ENCODE measurements around the gene RPS6KA4. TPM values are rescaled to one million over a fixed set of nuclear protein-coding genes. Genes with fewer than 3 reads are reported as not detected.

Gene RPS6KA4
- polyA plus RNA-seq, 1 donor (not counting 4 experiments of a cell fraction or from before 2014, with no cell fraction given): 52.4 TPM

DNA sequence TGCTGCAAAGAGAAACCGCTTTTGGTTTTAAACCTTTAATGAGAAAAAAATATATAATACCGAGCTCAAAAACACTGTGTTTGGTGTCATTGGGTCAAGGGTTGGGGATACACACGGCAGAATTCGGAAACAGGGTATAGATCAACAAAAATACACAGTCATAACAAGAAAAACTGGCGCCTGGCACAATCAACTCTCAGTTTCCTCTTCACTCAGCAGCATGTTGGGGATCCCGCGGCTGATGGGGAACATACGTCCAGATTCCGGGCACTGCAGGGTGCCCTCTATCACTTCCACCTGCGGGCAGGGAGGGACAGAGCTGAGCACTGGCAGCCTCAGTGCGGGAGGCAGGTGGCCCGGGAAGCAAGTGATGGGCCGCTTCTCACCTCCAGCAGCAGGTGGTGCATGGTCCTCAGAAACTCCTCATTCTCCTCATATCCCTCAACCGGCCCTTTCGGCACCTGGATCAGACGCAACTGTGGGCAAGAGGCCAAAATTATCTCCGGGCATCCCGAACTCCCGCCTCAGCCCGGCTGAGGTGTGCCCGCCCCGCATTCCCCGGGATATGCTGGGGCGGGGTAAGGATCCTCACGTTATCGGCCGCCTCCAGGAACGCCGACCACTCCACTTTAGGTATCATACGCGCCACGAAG lies 42.2 kb upstream of the RPS6KA4 start:
- peak overlapping the region; percentile 64 for H3K4me2 ChIP-seq (ENCODE audit: control insufficient read depth, extremely low read depth, insufficient read depth, low read depth, low read length)
- H3K9me1 ChIP-seq (ENCODE audit: control insufficient read depth, extremely low read depth, insufficient read depth, low read length): no peaks in the 10 kb centered on the region
- no peak for TF ChIP-seq EZH2 (IDR thresholded peaks at IDR 0.05; ENCODE audit: low read length)
- TF ChIP-seq, protein P1, sequence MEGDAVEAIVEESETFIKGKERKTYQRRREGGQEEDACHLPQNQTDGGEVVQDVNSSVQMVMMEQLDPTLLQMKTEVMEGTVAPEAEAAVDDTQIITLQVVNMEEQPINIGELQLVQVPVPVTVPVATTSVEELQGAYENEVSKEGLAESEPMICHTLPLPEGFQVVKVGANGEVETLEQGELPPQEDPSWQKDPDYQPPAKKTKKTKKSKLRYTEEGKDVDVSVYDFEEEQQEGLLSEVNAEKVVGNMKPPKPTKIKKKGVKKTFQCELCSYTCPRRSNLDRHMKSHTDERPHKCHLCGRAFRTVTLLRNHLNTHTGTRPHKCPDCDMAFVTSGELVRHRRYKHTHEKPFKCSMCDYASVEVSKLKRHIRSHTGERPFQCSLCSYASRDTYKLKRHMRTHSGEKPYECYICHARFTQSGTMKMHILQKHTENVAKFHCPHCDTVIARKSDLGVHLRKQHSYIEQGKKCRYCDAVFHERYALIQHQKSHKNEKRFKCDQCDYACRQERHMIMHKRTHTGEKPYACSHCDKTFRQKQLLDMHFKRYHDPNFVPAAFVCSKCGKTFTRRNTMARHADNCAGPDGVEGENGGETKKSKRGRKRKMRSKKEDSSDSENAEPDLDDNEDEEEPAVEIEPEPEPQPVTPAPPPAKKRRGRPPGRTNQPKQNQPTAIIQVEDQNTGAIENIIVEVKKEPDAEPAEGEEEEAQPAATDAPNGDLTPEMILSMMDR (optimal IDR thresholded peaks at IDR 0.05 in 1 of 3, IDR thresholded peaks at IDR 0.05 in 1 of 3, conservative IDR thresholded peaks at IDR 0.05 in 1 of 3; ENCODE audit: extremely low read depth in 1 of 3, insufficient read depth in 2 of 3, low read length in 3 of 3): peak; percentile 43 to 46 (median 45)
- peaks cover 22 to 35% of the 10 kb centered on the region in 2 experiments for H3K36me3 ChIP-seq (ENCODE audit: control insufficient read depth in 2 of 2, extremely low read depth in 1 of 2, insufficient read depth in 2 of 2, low read length in 2 of 2)
- H2AFZ ChIP-seq (ENCODE audit: control insufficient read depth, low read length): no peak overlapping the region
- H3K9ac ChIP-seq (ENCODE audit: control insufficient read depth, extremely low read depth, insufficient read depth, low read length): peak overlapping the region; percentile 90
- H3K4me3 ChIP-seq (ENCODE audit: control insufficient read depth in 2 of 3, extremely low read depth in 1 of 3, insufficient read depth in 2 of 3, low read depth in 1 of 3, low read length in 3 of 3): peak overlapping the region; percentile 56 to 73 (median 72)
- FAIRE-seq: no peak
- H3K4me1 ChIP-seq (ENCODE audit: control insufficient read depth, extremely low read depth, insufficient read depth, low read length): peaks cover 45% of the 10 kb centered on the region
- dilution Hi-C loops (cut with MboI; ENCODE audit: extremely low pct_ligation_motif_present, low sequenced_read_pairs): no loop called here
- H3K27me3 ChIP-seq (ENCODE audit: control insufficient read depth, extremely low read depth, insufficient read depth, low read length): no peaks in the 10 kb centered on the region
- H3K9me3 ChIP-seq (ENCODE audit: control insufficient read depth, low read depth, low read length): no peaks in the 10 kb centered on the region
- peak overlapping the region; percentile 81 for H3K27ac ChIP-seq (ENCODE audit: control insufficient read depth, insufficient read depth, low read length)
- peaks cover 32% of the 10 kb centered on the region for H3K79me2 ChIP-seq (ENCODE audit: control insufficient read depth, insufficient read depth, low read length)
- no peak for DNase-seq (ENCODE audit: low read depth, low spot score)
- H4K20me1 ChIP-seq (ENCODE audit: control insufficient read depth, extremely low read depth, insufficient read depth, low read length): no peaks in the 10 kb centered on the region

DNA sequence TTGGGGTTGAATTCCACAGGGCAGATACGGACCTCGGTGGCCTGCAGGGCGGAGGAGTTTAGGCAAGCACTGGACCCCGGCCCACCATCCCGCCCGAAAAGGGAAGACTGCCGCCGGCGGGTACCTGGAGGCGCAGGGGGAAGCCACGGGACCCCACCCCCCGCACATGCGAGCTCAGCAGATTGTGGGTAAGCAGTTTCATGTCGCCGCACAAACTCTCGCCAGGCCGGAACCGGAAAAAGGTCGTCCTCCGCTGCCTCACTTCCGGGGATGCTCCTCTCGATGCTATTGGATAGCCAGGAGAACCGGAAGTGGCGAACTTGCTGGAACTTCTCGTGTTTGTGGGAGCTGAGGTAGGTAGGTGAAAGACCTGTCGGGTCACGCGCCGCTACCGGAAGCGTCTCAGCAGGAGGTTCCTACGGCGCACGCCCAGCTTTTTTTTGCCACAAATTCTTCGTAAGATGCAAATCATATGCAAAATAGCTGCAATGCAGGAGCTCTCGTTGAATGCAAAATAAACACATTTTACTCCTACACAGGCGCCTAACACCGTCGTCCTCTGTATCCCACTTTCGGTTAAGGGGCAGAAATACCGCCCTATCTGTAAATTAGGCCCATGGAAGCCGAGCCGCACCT lies 41.5 kb upstream of the RPS6KA4 start, which contains the start of gene TRMT112:
Gene TRMT112 (minus strand): TSS at position 235 of the 636 bp plus-strand sequence. CDS start 33 bp downstream, at position 202.
- Histone ChIP-seq H3K9me3 (ENCODE audit: control insufficient read depth, low read depth, low read length) (no peaks in the 10 kb centered on the region), H3K4me3 (ENCODE audit: control insufficient read depth in 2 of 3, extremely low read depth in 1 of 3, insufficient read depth in 2 of 3, low read depth in 1 of 3, low read length in 3 of 3) (peak within 1 kb of the TSS; percentile 56 to 83 (median 72)), H3K4me2 (ENCODE audit: control insufficient read depth, extremely low read depth, insufficient read depth, low read depth, low read length) (peak within 1 kb of the TSS; percentile 64), H3K9me1 (ENCODE audit: control insufficient read depth, extremely low read depth, insufficient read depth, low read length) (peaks cover 2% of the 10 kb centered on the region), H2AFZ (ENCODE audit: control insufficient read depth, low read length) (peak within 1 kb of the TSS; percentile 23), H3K27ac (ENCODE audit: control insufficient read depth, insufficient read depth, low read length) (peak within 1 kb of the TSS; percentile 81), H4K20me1 (ENCODE audit: control insufficient read depth, extremely low read depth, insufficient read depth, low read length) (no peaks in the 10 kb centered on the region), H3K4me1 (ENCODE audit: control insufficient read depth, extremely low read depth, insufficient read depth, low read length) (peaks cover 49% of the 10 kb centered on the region), H3K9ac (ENCODE audit: control insufficient read depth, extremely low read depth, insufficient read depth, low read length) (peak within 1 kb of the TSS; percentile 90), H3K36me3 (ENCODE audit: control insufficient read depth in 2 of 2, extremely low read depth in 1 of 2, insufficient read depth in 2 of 2, low read length in 2 of 2) (peaks cover 24 to 41% of the 10 kb centered on the region in 2 experiments), H3K79me2 (ENCODE audit: control insufficient read depth, insufficient read depth, low read length) (peaks cover 32% of the 10 kb centered on the region), H3K27me3 (ENCODE audit: control insufficient read depth, extremely low read depth, insufficient read depth, low read length) (no peaks in the 10 kb centered on the region)
- TF ChIP-seq, protein P1 (optimal IDR thresholded peaks at IDR 0.05 in 1 of 3, IDR thresholded peaks at IDR 0.05 in 1 of 3, conservative IDR thresholded peaks at IDR 0.05 in 1 of 3; ENCODE audit: extremely low read depth in 1 of 3, insufficient read depth in 2 of 3, low read length in 3 of 3): no peak
- no peak for TF ChIP-seq EZH2 (IDR thresholded peaks at IDR 0.05; ENCODE audit: low read length)
- peak; percentile 97 for DNase-seq (ENCODE audit: low read depth, low spot score)
- peak; percentile 94 for FAIRE-seq
- dilution Hi-C loops (cut with MboI; ENCODE audit: extremely low pct_ligation_motif_present, low sequenced_read_pairs): no loop called here
